ENCODE results near the gene SQSTM1. TPM values are rescaled to one million over a fixed set of nuclear protein-coding genes. Genes with fewer than 3 reads are reported as not detected.
A peak's percentile ranks its signal among the peaks of the same experiment; 100 is the strongest.

SQSTM1 gene
- total and polyA plus RNA-seq, 2 experiments from 2014 or later = 402 to 641 TPM

DNA sequence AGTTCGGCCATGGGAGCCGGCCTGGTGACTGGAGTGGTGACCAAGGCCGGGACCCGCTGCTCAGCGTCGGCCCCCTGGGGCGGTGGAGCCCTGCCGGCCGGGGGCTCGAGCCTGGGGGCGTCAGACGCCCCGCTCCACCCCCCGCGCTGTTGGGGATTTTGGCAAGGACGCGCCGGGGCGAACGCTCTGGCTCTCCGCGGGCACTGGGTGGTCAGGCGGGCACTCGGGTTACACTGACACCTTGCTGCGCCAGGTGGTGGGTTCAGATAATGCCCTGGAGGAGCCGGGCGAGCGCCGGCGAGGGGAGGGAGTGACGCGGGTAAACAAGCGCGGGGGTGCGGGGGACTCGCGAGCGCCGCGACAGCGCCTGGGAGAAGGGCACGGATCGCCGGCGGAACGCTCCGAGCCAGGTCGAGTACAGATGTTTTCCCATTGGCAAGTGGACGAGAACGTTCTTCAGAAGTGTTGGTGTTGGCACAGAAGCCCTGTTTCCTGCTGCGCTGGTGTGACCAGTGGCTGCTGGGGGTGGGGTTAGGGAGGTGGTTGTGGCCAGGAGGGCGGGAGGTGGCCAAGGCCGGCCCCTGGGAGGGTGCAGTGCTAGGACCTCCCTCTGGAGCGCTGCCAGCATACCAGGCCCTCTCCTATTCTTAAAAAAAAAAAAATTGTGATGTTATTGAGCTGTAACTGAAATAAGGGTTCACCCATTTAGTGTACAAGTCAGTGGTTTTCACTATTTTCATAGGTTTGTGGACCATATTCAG is 773 bp downstream of the SQSTM1 start:
- Histone ChIP-seq H3K4me3 (peak overlapping the region; percentile 79), H3K9me3 (ENCODE audit: low read depth) (no peaks in the 10 kb centered on the region), H3K27me3 (no peaks in the 10 kb centered on the region), H2AFZ (no peak overlapping the region), H3K79me2 (peaks cover 48% of the 10 kb centered on the region), H3K36me3 (replicated peaks; ENCODE audit: insufficient read depth, low read depth) (no peaks in the 10 kb centered on the region), H4K20me1 (ENCODE audit: insufficient read depth, poor library complexity, severe bottlenecking) (peaks cover 52% of the 10 kb centered on the region), H3K4me1 (ENCODE audit: insufficient read depth) (peaks cover 60% of the 10 kb centered on the region), H3K9me2 (replicated peaks; ENCODE audit: insufficient read depth) (no peaks in the 10 kb centered on the region), H3K4me2 (peak overlapping the region; percentile 95), H3K27ac (peak overlapping the region; percentile 99)
- WGBS (ENCODE audit: low lambda C conversion rate, missing lambda C conversion rate) = under 1% methylated on average over 46 of the region's 54 CpGs
- DNase-seq (ENCODE audit: low spot score) = peak; percentile 94
- no peak for TF ChIP-seq EZH2phosphoT487 (IDR thresholded peaks at IDR 0.05; ENCODE audit: low read depth, severe bottlenecking, unreplicated experiment)
- TF ChIP-seq EZH2 (IDR thresholded peaks at IDR 0.05; ENCODE audit: borderline replicate concordance) = no peak
- TF ChIP-seq, protein P1, sequence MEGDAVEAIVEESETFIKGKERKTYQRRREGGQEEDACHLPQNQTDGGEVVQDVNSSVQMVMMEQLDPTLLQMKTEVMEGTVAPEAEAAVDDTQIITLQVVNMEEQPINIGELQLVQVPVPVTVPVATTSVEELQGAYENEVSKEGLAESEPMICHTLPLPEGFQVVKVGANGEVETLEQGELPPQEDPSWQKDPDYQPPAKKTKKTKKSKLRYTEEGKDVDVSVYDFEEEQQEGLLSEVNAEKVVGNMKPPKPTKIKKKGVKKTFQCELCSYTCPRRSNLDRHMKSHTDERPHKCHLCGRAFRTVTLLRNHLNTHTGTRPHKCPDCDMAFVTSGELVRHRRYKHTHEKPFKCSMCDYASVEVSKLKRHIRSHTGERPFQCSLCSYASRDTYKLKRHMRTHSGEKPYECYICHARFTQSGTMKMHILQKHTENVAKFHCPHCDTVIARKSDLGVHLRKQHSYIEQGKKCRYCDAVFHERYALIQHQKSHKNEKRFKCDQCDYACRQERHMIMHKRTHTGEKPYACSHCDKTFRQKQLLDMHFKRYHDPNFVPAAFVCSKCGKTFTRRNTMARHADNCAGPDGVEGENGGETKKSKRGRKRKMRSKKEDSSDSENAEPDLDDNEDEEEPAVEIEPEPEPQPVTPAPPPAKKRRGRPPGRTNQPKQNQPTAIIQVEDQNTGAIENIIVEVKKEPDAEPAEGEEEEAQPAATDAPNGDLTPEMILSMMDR (IDR thresholded peaks at IDR 0.05; ENCODE audit: poor library complexity) = no peak

DNA sequence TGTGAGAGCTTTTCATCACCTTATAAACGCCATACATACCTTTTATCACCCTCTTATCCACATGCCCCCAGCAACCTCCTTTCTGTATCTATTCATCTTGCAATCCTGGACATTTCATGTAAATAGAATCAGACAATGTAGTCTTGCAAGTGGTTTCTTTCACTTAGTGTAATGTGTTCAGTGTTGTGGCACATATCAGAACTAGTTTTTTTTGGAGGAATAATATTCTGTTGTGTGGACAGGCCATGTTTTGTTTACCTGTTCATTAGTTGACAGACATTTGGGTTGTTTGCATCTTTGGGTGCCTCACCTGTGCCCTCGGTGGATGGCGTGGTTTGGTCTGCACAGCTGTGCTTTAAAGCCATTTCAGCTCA is 1.3 kb downstream of the SQSTM1 start:
- Histone ChIP-seq H3K79me2 (peaks cover 51% of the 10 kb centered on the region), H3K27ac (peak overlapping the region; percentile 99), H3K4me3 (peak overlapping the region; percentile 79), H2AFZ (no peak overlapping the region), H3K4me1 (ENCODE audit: insufficient read depth) (peaks cover 59% of the 10 kb centered on the region), H3K27me3 (no peaks in the 10 kb centered on the region), H3K4me2 (peak overlapping the region; percentile 95), H3K9me2 (replicated peaks; ENCODE audit: insufficient read depth) (no peaks in the 10 kb centered on the region), H3K9me3 (ENCODE audit: low read depth) (no peaks in the 10 kb centered on the region), H4K20me1 (ENCODE audit: insufficient read depth, poor library complexity, severe bottlenecking) (peaks cover 57% of the 10 kb centered on the region), H3K36me3 (replicated peaks; ENCODE audit: insufficient read depth, low read depth) (no peaks in the 10 kb centered on the region)
- DNase-seq (ENCODE audit: low spot score) = no peak
- 61% methylated on average over 3 of the region's 3 CpGs for WGBS (ENCODE audit: low lambda C conversion rate, missing lambda C conversion rate)
- TF ChIP-seq EZH2phosphoT487 (IDR thresholded peaks at IDR 0.05; ENCODE audit: low read depth, severe bottlenecking, unreplicated experiment) = no peak
- no peak for TF ChIP-seq EZH2 (IDR thresholded peaks at IDR 0.05; ENCODE audit: borderline replicate concordance)
- TF ChIP-seq, protein P1 (IDR thresholded peaks at IDR 0.05; ENCODE audit: poor library complexity) = no peak

DNA sequence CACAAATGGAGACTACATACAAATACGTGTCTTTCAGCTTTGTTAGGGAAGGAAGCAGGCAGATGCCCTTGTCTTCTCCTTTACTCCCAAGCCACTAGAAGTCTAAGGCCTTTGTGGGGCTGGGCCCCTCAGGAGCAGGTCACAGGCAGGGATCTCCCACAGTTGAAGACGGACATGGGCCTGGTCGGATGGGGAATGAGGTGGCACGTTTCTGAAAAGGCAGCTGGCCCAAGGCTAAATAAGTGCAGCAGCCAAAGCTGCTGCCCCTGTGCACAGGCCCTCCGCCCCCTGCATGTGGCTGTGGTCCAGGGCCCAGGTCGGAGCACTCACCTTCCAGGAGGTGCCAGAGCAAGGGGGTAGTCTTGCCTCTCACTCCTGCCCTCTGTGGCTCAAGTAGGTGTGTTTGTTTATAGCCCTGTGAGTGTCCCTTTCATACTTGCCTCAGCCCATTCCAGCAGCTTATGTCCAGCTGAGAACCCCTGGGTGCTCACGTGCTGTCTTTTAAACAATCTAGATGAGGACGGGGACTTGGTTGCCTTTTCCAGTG is 1.8 kb downstream of the SQSTM1 start:
- DNase-seq (ENCODE audit: low spot score) = no peak
- H4K20me1 ChIP-seq (ENCODE audit: insufficient read depth, poor library complexity, severe bottlenecking) = peaks cover 62% of the 10 kb centered on the region
- H3K27me3 ChIP-seq = no peaks in the 10 kb centered on the region
- WGBS (ENCODE audit: low lambda C conversion rate, missing lambda C conversion rate) = 73% methylated on average over 8 of the region's 8 CpGs
- TF ChIP-seq EZH2phosphoT487 (IDR thresholded peaks at IDR 0.05; ENCODE audit: low read depth, severe bottlenecking, unreplicated experiment) = no peak
- TF ChIP-seq, protein P1 (IDR thresholded peaks at IDR 0.05; ENCODE audit: poor library complexity) = no peak
- no peak for TF ChIP-seq EZH2 (IDR thresholded peaks at IDR 0.05; ENCODE audit: borderline replicate concordance)
- no peaks in the 10 kb centered on the region for H3K9me3 ChIP-seq (ENCODE audit: low read depth)
- peak overlapping the region; percentile 95 for H3K4me2 ChIP-seq
- peaks cover 48% of the 10 kb centered on the region for H3K79me2 ChIP-seq
- peak overlapping the region; percentile 99 for H3K27ac ChIP-seq
- H3K36me3 ChIP-seq (replicated peaks; ENCODE audit: insufficient read depth, low read depth) = no peaks in the 10 kb centered on the region
- H3K4me1 ChIP-seq (ENCODE audit: insufficient read depth) = peaks cover 55% of the 10 kb centered on the region
- H3K4me3 ChIP-seq = peak overlapping the region; percentile 79
- no peak overlapping the region for H2AFZ ChIP-seq
- H3K9me2 ChIP-seq (replicated peaks; ENCODE audit: insufficient read depth) = no peaks in the 10 kb centered on the region

All from hepatocyte (in vitro differentiated cells).